ENCODE results near the gene KLHDC4. TPM values are rescaled to one million over a fixed set of nuclear protein-coding genes. Genes with fewer than 3 reads are reported as not detected.

The KLHDC4 gene
- total RNA-seq, 4 donors from 2014 or later, result 16.2 to 29.4 (median 21.5) TPM

- no peak for DNase-seq
- intact Hi-C loops (cut with DNase I), result no loop called here
- Histone ChIP-seq H3K36me3 (no peaks in the 10 kb centered on the region), H3K27me3 (peaks cover 0 to 83% (median 0%) of the 10 kb centered on the region in 4 donors), H3K27ac (peak overlapping the region in 2 of 4 donors; percentile 25 to 87), H3K9me3 (no peaks in the 10 kb centered on the region), H3K4me3 (no peak overlapping the region), H3K4me1 (peaks cover 28 to 71% (median 36%) of the 10 kb centered on the region in 3 donors)
- 73 to 74% methylated on average over 5 to 6 of the region's 6 CpGs for WGBS, 2 donors
- TF ChIP-seq POLR2A (IDR thresholded peaks at IDR 0.05), result no peak
- TF ChIP-seq, protein P1, sequence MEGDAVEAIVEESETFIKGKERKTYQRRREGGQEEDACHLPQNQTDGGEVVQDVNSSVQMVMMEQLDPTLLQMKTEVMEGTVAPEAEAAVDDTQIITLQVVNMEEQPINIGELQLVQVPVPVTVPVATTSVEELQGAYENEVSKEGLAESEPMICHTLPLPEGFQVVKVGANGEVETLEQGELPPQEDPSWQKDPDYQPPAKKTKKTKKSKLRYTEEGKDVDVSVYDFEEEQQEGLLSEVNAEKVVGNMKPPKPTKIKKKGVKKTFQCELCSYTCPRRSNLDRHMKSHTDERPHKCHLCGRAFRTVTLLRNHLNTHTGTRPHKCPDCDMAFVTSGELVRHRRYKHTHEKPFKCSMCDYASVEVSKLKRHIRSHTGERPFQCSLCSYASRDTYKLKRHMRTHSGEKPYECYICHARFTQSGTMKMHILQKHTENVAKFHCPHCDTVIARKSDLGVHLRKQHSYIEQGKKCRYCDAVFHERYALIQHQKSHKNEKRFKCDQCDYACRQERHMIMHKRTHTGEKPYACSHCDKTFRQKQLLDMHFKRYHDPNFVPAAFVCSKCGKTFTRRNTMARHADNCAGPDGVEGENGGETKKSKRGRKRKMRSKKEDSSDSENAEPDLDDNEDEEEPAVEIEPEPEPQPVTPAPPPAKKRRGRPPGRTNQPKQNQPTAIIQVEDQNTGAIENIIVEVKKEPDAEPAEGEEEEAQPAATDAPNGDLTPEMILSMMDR (IDR thresholded peaks at IDR 0.05), result no peak
These were observed 42.3 kb upstream of the KLHDC4 start for GRCh38 chr16:87808108-87808507.

DNA sequence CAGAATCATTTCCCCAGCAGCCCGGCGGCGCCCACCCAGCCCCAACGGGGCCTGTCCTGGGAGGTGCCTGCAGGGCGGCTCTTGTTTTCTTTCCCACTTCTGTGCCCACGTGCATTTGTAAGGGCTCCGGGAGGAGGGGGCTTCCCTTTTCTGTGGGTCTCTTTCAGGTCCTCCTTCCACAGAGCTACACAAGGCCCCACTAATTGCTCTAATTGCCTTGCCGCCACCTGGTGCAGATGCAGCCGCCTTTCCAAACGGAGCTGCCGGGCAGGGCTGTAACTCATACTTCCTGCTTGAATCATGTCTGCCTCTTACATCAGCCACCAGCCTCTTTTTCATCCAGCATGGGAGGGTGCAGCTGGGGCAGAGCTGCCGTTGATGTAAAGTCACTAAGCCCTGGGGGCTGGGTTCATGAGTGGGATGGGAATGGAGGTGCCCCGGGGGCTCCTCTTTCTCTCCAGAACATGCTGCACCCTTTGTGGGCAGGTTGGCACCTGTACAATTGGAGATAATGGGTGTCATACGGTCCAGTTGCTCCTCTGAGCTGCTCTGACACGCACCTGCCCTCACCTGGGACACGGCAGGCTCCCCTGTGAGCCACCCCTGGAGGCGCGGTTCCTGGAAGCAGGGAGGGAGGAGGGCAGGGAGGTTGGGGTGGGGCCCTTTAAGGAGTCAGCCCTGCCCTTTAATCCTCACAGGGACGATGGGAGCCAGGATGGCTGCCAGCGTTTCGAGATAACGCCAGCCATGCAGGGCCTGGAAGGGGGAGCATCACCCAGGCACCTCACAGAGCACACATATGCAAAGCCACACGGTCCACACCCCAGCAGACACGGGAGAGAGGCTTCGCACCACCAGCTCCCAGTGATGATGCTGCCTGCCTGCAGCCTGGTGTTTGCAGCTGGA lies 41.1 kb upstream of the KLHDC4 start:
- H3K27ac ChIP-seq, result peak overlapping the region; percentile 70 to 87 (median 76)
- no peaks in the 10 kb centered on the region for H3K9me3 ChIP-seq
- 14 to 20% methylated on average over 9 to 18 of the region's 25 CpGs for WGBS, 2 donors
- H3K36me3 ChIP-seq, result no peaks in the 10 kb centered on the region
- H3K27me3 ChIP-seq, result peaks cover 0 to 80% (median 0%) of the 10 kb centered on the region in 4 donors
- H3K4me1 ChIP-seq, result peaks cover 28 to 71% (median 36%) of the 10 kb centered on the region in 3 donors
- peak in 2 of 4 donors; percentile 4 to 17 for TF ChIP-seq POLR2A (IDR thresholded peaks at IDR 0.05)
- TF ChIP-seq, protein P1 (IDR thresholded peaks at IDR 0.05), result no peak
- intact Hi-C loops (cut with DNase I), result no loop called here
- H3K4me3 ChIP-seq, result peak overlapping the region in 3 of 4 donors; percentile 31 to 58 (median 36)
- DNase-seq, result peak; percentile 28

DNA sequence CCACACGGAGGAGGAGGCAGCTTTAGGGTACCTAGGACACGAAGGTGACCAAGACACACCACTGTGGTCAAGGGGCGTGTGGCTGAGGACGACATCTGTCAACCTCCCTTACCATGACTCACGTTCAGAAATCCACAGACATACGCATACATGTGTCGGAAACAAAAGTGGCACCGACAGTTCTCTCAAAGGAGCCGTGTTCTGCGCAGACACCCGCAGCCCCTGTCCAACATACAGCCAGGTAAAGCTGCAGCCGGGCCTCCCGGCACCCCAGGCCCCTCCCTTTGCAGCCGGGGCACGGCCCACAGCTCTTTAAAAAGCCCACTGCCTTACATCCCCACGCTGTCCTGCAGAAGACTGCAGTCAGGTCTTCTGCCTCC lies 40.5 kb upstream of the KLHDC4 start:
- Histone ChIP-seq H3K27ac (peak overlapping the region; percentile 70 to 87 (median 76)), H3K4me3 (peak overlapping the region in 3 of 4 donors; percentile 31 to 58 (median 36)), H3K9me3 (no peaks in the 10 kb centered on the region), H3K36me3 (no peaks in the 10 kb centered on the region), H3K4me1 (peaks cover 28 to 71% (median 36%) of the 10 kb centered on the region in 3 donors), H3K27me3 (peaks cover 0 to 83% (median 0%) of the 10 kb centered on the region in 4 donors)
- TF ChIP-seq, protein P1 (IDR thresholded peaks at IDR 0.05), result no peak
- TF ChIP-seq POLR2A (IDR thresholded peaks at IDR 0.05), result no peak
- no peak for DNase-seq
- WGBS, 2 donors, result 25 to 30% methylated on average over 5 to 15 of the region's 16 CpGs
- intact Hi-C loops (cut with DNase I), result no loop called here

DNA sequence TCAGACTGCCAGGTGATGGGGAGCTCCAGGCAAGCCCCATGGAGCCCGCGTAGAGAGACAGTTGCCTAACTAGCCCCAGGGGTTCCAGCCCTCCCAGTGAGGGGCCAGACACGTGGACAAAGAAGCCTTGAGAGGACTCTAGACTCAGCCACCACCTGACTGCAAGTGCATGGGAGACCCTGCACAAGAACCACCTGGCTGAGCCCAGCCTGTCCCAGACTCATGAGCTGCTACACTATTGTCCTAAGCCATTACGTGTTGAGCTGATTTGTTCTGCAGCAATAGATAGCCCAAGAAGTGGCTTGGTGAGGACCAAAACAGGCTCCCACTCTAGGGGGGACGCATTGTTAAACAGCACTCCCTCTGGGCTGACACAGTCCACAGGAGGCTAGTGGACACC lies 37.6 kb upstream of the KLHDC4 start:
- DNase-seq, result no peak
- peak overlapping the region in 2 of 4 donors; percentile 1 to 87 for H3K27ac ChIP-seq
- no peaks in the 10 kb centered on the region for H3K36me3 ChIP-seq
- peaks cover 25 to 51% (median 28%) of the 10 kb centered on the region in 3 donors for H3K4me1 ChIP-seq
- H3K27me3 ChIP-seq, result peaks cover 0 to 55% (median 0%) of the 10 kb centered on the region in 4 donors
- WGBS, 2 donors, result 80 to 87% methylated on average over 1 to 4 of the region's 5 CpGs
- intact Hi-C loops (cut with DNase I), result no loop called here
- H3K9me3 ChIP-seq, result no peaks in the 10 kb centered on the region
- no peak for TF ChIP-seq POLR2A (IDR thresholded peaks at IDR 0.05)
- TF ChIP-seq, protein P1 (IDR thresholded peaks at IDR 0.05), result no peak
- no peak overlapping the region for H3K4me3 ChIP-seq

GRCh38 chr16:87802670-87803069 lies 36.9 kb upstream of the KLHDC4 start:
- no peak for DNase-seq
- intact Hi-C loops (cut with DNase I), result no loop called here
- peaks cover 24 to 44% (median 25%) of the 10 kb centered on the region in 3 donors for H3K4me1 ChIP-seq
- TF ChIP-seq, protein P1 (IDR thresholded peaks at IDR 0.05), result no peak
- TF ChIP-seq POLR2A (IDR thresholded peaks at IDR 0.05), result no peak
- no peaks in the 10 kb centered on the region for H3K36me3 ChIP-seq
- no peak overlapping the region for H3K27ac ChIP-seq
- peaks cover 0 to 48% (median 0%) of the 10 kb centered on the region in 4 donors for H3K27me3 ChIP-seq
- H3K9me3 ChIP-seq, result no peaks in the 10 kb centered on the region
- H3K4me3 ChIP-seq, result no peak overlapping the region
- WGBS, 2 donors, result 77 to 78% methylated on average over 4 to 6 of the region's 8 CpGs
